Measurements from ENCODE around the gene WWOX.

The WWOX gene

DNA sequence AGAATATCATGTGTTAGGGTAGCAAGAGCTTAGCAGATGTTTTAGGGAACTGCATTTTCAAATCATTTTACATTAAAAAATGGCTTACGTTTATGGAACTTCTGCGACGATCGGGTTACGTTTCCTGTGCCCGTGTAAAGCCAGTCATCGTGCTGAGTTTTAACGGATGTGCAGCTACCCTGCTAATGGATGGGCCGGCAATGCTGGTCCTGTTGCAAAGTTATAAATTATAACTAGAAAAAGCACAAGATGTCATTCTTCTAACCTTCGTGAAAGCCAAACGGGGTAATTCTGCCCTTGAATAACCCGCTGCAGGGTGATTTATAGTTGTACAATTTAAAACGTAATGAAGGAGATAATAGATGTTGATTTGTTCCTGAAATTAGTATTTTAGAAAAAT is 339.2 kb downstream of the WWOX start:
- TF ChIP-seq, protein P1, sequence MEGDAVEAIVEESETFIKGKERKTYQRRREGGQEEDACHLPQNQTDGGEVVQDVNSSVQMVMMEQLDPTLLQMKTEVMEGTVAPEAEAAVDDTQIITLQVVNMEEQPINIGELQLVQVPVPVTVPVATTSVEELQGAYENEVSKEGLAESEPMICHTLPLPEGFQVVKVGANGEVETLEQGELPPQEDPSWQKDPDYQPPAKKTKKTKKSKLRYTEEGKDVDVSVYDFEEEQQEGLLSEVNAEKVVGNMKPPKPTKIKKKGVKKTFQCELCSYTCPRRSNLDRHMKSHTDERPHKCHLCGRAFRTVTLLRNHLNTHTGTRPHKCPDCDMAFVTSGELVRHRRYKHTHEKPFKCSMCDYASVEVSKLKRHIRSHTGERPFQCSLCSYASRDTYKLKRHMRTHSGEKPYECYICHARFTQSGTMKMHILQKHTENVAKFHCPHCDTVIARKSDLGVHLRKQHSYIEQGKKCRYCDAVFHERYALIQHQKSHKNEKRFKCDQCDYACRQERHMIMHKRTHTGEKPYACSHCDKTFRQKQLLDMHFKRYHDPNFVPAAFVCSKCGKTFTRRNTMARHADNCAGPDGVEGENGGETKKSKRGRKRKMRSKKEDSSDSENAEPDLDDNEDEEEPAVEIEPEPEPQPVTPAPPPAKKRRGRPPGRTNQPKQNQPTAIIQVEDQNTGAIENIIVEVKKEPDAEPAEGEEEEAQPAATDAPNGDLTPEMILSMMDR (IDR thresholded peaks at IDR 0.05; ENCODE audit: insufficient read depth, missing control alignments): no peak
- DNase-seq (ENCODE audit: insufficient read length, low spot score): no peak
- FAIRE-seq: no peak

DNA sequence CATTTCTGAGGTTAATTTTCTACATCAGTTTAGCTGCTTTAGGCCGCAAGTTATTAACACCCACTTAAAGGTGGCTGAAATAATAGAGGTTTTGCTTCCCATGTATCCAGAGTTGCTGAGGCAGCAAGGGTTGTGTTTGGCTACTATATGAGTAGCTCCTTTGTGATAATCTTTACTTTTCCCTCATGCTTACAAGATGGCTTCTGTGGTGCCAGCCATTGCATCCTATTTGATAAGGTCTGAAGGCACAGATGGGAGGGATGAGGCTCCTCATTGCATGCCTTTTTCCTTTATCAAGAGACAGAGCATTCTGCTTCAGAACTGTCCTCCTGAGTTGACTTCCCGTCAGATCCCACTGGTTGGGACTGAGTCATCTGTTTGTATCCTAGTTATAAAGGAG is 340.2 kb downstream of the WWOX start:
- FAIRE-seq: no peak
- DNase-seq (ENCODE audit: insufficient read length, low spot score): no peak
- TF ChIP-seq, protein P1 (IDR thresholded peaks at IDR 0.05; ENCODE audit: insufficient read depth, missing control alignments): no peak

DNA sequence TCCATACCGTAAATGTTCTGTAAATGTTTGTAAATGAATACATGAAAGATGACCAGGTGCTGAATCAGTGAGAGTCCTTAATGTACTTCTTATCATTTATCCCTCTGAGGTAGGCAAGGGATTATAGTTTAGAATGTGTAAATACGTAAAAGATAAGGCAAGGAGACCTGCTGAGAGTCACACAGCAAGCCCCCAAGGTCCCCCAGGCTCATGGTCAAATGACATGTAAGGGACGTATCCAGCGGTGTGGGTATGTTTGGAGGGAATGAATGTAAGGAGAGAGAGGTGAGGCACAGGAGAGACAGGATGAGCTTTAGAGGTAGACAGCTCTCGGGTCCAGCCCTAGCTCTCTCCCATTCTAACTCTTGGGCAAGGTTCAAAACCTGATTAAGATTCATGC is 341.8 kb downstream of the WWOX start:
- TF ChIP-seq, protein P1 (IDR thresholded peaks at IDR 0.05; ENCODE audit: insufficient read depth, missing control alignments): no peak
- FAIRE-seq: no peak
- DNase-seq (ENCODE audit: insufficient read length, low spot score): no peak

DNA sequence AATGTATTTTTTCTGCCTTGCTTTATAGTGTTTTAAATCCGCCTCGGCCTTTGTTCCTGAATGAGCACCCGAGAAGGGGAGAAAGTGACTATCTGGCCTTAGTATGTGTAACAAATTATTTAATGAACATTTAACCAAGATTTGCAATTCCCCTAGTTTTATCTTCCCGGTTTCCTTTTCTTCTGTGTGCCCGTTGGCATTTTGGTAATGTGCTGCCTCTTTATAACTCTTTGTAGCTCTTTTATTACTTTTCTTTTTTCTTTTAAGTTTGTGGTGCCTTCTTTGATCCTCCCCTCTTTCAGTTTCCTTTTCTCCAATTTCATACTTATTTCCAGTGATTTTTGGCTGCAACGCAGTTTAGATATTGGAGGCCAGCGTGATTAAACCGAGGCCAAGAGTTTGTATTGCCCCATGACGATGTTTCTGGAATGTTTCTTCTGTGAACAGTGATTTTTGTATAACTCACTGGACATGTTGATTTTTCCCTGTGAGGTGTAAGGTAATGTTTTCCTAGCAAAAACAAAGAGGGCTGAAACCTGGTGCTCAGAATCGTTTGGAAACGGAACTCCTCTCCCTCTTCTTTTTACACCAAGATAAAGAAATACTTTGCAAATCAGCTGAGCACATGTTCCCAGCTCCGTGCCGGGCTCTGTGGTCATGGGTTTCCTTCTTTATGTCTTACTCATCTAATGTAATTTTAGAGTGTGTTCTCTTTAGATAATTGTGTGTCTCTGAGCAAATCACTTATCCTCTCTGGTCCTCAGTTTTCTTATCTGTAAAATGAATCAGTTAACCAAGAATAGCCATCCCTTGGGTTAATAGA is 344.3 kb downstream of the WWOX start:
- DNase-seq (ENCODE audit: insufficient read length, low spot score): no peak
- TF ChIP-seq, protein P1 (IDR thresholded peaks at IDR 0.05; ENCODE audit: insufficient read depth, missing control alignments): no peak
- no peak for FAIRE-seq

DNA sequence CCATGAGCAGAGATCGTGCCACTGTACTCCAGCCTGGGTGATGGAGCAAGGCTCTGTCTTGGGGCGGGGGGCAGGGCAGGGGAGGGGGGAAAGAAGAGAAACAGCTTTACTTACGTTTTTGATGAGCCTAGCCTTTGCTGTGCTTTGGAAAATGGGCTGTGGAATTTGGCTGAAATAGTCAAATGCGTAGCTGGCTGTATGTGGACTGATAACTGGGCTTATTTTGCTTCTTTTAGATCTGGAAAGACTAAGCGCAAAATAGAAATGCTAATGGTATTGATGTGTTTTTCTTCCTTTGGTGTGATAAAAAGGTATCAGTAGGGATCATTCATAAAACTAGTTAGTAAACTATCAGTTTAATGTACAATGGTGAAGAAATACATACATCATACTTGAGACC is 346.4 kb downstream of the WWOX start:
- FAIRE-seq (no peak), DNase-seq (ENCODE audit: insufficient read length, low spot score) (no peak)
- TF ChIP-seq, protein P1 (IDR thresholded peaks at IDR 0.05; ENCODE audit: insufficient read depth, missing control alignments): no peak

DNA sequence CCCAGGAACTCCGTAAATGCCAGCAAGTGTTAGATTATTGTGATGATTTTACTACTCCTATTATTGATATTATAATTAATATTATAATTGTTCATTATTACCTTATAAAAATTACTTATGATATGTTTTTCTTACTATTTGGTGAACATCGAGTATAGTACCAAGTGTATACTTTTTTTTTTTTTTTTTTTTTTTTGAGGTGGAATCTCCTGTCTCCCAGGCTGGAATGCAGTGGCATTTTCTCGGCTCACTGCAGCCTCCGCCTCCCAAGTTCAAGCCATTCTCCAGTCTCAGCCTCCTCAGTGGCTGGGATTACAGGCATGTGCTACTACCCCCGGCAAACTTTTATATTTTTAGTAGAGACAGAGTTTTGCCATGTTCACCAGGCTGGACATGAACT is 347.0 kb downstream of the WWOX start:
- FAIRE-seq: no peak
- TF ChIP-seq, protein P1 (IDR thresholded peaks at IDR 0.05; ENCODE audit: insufficient read depth, missing control alignments): no peak
- DNase-seq (ENCODE audit: insufficient read length, low spot score): no peak

DNA sequence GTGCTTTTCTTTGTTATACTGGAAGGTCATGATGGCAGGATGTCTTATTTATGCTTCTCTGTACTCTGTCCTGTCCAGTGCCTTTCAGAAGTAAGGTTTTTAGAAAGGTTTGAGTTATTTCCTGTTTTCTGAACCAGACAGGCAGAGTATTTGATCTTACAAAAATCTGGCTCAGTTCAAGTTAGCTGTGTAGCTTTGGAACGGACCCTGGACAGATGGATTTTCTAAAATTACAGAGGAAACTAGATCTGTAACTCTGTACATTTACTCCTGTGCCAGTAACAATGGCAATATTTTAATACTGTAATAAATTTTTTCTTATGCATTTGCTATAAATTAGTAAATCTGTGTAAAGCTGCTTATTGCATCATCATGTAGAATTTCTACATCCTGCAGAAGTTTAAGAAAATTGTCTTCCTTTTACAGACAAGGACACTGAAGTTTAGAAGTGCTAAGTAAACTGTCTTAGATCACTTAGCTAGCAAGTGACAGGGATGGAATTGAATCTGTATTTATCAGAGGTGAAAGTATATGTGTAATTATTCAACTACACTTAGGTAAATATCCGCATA is 347.6 kb downstream of the WWOX start:
- TF ChIP-seq, protein P1 (IDR thresholded peaks at IDR 0.05; ENCODE audit: insufficient read depth, missing control alignments): no peak
- no peak for DNase-seq (ENCODE audit: insufficient read length, low spot score)
- no peak for FAIRE-seq
